ENCODE data around the gene ERCC5. TPM values are rescaled to one million over a fixed set of nuclear protein-coding genes. Genes with fewer than 3 reads are reported as not detected.

Gene ERCC5
- total RNA-seq, 1 donor from 2014 or later, result 43.8 TPM

DNA sequence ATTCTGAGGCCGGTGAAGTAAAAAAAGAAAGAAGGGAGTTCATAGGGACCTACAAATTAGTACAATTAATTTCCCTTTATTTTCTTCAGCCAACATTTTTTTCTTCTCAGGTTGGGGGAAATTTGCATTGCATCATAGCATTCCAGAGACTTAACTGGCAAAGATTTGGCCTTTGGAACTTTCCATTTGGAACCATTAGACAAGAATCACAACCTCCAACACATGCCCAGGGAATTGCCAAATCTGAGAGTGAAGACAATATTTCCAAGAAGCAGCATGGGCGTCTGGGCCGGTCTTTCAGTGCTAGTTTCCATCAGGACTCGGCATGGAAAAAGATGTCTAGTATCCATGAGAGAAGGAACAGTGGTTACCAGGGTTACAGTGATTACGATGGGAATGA, 6.4 kb upstream of the ERCC5 start:
- DNase-seq (ENCODE audit: low spot score), result no peak

DNA sequence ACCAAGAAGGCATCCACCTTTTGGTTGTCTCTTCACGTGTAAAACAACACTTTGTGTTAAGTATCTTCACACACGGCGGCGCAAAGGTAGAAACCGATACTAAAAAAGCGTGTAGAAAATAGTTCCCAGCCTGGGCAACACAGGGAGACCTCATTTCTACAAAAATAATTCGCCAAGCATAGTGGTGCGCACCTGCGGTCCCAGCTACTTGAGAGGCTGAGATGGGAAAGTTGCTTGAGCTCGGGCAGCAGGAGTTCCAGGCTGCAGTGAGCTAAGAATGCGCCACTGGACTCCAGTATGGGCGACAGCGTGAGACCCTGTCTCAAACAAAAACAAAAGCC, 573 bp upstream of the ERCC5 start:
- no peak for DNase-seq (ENCODE audit: low spot score)

DNA sequence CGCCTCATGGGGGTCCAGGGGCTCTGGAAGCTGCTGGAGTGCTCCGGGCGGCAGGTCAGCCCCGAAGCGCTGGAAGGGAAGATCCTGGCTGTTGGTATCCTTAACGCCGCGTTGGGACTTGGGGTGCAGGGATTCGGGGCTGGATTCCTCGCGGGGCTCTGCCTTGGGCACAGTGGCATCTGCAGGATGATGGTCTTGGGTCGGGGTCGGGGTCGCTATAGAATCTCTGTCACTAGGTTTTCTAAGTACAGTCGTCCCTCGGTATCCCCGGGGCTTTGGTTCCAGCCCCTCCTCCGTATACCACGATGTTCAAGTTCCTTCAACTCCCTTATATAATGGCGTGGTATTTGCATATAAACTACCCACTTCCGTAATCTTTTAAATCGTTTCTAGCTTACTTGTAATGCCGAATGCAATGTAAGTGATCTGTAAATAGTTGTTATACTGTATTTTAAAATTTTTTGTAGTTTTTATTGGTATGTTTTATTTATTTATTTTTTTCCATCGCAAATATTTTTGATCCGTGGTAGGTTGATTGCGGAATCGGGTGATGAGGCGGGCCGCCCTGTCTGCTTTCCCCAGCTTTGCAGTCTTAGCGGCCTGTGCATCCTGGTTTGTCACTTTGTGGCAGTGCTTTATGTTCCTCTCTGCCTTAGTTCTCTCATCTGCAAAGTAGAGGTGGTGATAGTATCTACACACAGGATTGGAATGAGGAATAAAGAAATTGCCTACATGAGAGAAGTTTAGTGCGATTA, 606 bp downstream of the ERCC5 start:
- DNase-seq (ENCODE audit: low spot score), result no peak

DNA sequence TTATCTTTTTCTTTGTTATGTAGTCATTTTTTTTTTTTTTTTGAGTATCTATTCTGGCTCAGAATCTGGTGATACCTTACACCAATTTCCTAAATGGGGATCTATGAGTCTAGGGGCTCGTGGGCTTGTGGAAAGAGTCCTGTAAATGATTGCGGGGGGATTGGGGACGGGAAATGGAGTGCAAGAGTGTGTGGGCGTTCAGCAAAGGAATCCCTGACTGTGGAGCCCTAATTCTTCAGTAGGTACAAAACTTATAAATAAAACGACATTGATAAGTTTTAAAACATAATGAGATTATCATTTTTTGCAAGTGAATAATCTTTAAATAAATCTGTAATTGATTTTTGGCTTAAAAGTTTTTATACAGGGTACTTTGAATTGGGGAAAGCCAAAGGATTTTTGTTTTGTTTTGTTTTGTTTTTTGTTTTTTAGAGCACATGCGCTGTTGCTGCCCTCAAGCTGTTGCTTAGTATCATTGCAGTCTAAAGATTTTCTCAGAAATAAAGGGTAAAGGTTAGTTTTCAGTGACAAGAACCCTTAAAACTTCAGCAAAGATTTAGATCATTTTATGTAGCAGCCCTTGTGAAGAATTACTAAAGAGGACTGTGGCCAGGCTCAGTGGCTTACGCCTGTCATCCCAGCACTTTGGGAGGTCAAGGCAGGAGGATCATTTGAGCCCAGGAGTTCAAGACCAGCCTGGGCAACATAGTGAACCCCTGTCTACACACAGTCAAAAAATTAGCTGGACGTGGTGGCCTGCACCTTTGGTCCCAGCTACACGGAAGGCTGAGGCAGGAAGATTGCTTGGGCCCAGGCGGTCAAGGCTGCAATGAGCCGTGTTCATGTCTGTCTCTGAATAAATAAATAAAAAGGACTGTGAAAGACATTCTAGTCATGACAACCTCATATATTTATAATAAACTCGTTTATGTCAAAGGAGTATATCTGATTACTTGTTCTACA, 1.7 kb downstream of the ERCC5 start:
- DNase-seq (ENCODE audit: low spot score), result no peak

DNA sequence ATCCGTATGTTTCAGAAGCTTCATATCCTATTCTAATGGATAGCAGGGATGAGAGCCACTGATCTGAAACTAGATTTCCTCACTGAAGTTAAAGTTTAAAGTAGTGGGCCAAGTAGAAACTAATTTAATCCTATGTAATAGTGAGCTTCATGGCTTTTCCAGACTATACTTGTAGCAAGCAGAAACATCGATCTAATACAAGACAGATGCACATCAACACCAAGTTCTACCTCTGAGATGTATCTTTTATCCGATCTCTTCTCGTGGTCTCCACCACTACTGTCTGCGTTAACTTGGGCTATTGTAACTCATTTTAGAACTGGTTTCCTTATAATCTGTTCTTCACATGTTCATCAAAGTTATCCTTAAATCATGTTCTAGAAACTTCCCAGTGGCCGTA, 3.1 kb downstream of the ERCC5 start:
- DNase-seq (ENCODE audit: low spot score), result no peak

DNA sequence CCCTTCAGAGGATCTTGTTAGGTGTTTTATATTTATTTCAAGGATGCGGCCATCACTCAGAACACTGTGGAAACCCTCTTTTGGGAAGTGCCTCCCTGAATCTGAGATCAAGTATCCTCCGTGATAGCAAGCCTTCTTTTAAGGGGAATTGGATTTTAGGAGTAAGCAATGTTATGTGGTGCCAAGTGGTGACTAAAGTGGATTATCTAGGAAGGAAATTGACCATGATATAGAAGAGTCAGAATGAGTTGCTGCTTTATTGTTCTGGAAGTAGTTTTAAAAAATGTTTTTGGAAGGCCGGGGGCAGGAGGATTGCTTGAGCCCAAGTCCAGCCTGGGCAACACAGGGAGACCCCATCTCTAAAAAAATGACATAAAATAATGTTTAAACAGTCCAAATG, 6.7 kb downstream of the ERCC5 start:
- no peak for DNase-seq (ENCODE audit: low spot score)

DNA sequence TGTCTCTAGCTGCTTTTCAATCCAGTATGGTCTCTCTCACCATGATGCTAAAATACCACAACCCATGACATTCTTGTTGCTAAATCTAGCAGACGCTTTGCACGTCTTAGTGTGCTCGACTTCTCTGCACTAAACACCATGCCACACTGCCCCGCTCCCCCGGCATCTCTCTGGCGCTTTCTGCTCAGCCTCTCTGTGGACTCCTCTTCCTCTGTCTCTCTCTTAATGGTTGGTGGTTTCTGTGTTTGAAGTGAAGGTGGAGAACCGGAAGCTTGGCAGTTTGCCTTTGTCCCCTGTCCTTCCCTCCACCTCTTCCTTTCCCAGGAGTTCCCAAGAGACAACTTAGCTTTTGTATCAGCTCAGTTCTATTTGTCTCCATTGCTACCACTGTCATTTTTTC, 8.8 kb downstream of the ERCC5 start:
- no peak for DNase-seq (ENCODE audit: low spot score)

DNA sequence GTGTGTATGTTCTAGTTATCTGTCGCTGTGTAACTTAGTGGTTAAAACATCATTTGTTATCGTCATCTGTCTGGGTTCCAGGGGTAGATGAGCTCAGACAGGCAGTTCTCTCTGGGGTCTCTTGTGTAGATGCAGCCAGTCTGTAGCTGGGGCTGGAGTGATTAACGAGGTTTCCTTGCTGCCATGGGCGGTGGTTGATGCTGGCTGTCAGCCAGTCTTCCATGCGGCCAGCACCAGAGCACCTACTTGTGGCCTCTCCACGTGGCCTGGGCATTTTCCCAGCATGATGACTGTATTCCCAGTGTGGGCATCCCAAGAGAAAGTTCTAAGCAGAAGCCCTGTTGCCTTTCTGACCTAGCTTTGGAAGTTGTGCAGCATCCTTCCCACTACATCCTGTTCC, 10.7 kb downstream of the ERCC5 start:
- no peak for DNase-seq (ENCODE audit: low spot score)

DNA sequence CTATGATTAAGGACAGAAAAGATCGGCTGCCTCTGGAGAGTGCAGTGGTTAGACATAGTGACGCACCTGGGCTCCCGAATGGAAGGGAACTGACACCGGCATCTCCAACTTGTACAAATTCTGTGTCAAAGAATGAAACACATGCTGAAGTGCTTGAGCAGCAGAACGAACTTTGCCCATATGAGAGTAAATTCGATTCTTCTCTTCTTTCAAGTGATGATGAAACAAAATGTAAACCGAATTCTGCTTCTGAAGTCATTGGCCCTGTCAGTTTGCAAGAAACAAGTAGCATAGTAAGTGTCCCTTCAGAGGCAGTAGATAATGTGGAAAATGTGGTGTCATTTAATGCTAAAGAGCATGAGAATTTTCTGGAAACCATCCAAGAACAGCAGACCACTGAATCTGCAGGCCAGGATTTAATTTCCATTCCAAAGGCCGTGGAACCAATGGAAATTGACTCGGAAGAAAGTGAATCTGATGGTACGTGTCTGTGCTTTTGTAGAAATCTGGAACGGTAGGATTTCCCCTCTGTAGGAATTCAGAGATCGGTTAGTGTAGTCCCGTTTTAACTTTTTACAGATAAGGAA, 16.9 kb downstream of the ERCC5 start:
- no peak for DNase-seq (ENCODE audit: low spot score)

DNA sequence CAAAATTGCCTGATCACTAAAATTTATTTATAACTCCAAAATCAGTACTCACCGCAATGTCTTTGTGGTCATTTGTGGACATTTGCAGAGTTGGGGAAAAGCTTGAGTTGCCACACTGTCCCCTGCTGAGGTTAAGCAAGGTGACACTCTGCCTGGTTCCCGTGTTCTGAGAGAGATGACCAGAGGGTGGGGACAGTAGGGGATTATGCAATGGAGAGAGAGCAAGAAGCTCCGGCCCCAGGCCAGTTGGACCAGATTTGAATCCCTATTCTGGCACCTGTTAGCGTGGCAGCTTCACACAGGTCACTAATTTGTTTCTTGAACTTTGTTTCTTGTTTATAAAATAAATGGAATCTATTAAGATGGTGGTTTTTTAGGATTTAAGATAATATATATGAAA, 17.8 kb downstream of the ERCC5 start:
- DNase-seq (ENCODE audit: low spot score), result no peak

DNA sequence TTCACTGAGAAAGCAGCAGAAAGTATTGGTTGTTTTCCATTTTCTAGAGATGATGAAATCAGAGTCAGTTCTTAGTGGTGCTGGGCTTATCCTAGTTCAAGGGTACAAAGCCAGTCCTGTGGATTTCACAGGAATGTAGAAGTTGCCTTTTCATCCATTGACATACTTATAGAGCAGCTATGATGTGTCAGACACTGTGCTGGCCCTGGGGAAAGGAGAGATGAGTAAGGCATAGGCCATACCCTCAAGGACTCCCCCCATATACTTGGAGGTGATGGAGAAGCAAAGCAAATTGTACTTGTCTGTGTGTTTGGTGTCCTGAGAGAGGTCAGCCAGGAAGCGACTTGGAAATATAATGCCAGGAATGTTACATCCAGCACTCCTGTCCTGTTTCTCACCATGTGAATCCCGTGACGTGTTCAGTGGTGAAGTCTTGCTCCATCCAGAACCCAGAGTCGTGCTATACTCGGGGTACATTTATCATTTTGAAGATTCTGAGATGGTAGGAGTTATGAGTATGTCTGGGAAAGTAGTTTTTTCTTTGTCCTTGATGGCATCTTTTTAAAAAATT, 22.6 kb downstream of the ERCC5 start:
- DNase-seq (ENCODE audit: low spot score), result no peak

DNA sequence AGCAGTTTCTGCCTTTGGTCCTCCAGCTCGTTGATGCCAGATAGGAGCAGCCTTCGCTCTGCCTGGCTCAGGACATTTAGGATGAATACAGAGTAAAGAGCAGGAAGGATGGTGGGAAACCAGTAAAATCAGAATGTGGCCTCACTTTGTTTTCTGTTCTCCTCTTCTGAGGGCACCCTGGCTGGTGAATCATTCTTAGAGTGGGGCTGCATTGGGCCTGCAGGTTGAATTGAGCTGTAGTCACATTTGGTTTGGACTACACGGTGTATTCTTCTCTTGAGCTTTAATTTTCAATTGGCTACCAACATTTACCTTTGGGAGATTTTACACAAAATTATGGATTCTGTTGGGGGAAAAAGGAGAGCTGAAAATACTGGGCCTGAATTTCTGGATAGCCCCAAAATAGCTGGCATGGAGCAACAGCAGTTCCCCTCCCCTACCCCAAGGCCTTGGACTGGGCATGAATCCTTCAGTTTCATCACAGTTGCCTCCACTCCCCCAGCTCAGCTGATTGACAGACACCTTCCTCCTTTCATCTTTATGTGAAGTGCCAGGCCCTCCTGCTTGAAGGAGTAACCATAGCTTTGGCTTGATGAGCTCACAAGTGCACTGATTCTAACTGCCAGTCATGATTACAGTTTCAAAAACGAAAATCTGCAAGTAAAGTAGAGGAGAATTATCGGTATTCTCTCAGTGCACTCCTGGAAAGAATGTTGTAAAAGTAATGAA, 24.3 kb downstream of the ERCC5 start:
- DNase-seq (ENCODE audit: low spot score), result no peak

DNA sequence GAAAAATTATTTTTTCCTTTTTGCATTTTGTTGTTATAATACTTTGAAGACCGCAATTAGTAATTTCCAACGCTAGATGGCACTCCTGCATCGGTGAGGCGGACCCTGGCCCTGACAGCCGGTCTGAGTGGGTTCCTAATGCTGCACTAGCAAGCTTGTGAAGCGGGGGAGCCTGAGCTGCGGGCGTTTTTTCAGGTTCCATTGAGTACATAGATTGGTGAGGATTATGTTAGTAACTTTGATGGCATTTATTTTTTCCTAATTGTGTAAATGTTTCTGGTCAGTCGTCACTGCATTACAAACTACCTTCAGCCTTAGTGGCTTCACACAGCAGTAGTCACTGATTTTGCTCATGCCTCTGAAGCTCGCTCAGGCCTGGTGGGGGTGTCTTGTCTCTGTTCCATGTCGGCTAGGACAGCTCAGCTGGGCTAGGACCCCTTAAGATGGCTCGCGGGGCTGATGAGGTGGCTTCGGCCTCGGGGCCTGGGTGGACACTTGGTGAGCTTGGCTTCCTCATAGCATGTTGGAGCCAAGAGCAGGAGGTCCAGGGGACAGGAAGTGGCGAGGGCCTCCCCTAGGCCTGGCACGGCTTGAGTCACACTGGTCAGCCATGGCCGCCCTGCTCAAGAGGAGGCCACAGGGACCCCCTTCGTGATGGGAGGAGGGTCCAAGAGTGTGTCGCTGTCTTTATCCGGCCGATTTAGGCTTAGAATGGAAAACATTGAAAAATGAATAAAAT, 25.0 kb downstream of the ERCC5 start:
- DNase-seq (ENCODE audit: low spot score), result no peak

DNA sequence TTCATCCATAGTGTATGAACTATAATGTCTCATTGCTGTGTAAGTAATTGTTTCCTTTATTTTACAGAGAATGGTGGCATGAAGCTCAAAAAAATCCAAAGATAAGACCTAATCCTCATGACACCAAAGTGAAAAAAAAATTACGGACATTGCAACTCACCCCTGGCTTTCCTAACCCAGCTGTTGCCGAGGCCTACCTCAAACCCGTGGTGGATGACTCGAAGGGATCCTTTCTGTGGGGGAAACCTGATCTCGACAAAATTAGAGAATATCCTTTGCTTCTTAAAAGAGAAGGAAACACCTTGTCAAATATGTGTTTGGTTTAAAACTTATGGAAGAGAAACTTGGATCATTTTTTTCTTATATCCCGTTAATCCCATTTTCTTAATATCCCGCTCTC, 26.3 kb downstream of the ERCC5 start:
- DNase-seq (ENCODE audit: low spot score), result no peak

DNA sequence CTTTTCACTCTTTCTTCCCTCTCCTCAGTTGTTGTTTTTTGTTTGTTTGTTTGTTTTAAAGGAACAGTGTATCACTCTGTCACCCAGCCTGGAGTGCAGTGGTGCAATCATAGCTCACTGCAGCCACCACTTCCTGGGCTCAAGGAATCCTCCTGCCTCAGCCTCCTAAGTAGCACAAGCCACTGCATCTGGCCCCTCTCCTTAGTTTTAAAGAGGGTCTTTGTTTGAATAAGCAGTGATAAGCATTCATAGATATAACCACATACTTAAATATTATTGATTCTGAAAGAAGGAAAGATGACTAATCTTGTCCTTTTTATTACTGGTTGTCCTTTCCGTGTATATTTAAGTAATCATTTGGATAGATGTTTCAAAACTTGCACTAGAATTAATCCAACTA, 26.7 kb downstream of the ERCC5 start:
- no peak for DNase-seq (ENCODE audit: low spot score)

DNA sequence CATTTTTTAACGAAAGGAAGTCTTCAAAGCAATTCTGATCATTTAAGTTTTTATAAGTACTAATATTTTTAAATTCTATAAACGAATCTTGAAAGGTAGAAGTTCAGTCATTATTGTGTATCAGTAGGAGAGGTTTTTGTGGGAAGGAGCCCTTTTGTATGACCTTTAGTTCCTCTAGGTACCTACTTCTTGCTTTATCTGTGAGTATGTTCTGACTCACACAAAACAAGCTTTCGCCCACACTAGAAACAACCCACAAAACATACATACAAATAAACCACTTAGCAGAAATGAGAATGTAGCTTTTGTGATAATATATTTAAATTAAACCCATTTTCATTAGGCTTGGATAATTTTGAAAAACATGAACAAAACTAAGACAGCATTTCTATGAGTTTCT, 27.8 kb downstream of the ERCC5 start:
- DNase-seq (ENCODE audit: low spot score), result no peak

DNA sequence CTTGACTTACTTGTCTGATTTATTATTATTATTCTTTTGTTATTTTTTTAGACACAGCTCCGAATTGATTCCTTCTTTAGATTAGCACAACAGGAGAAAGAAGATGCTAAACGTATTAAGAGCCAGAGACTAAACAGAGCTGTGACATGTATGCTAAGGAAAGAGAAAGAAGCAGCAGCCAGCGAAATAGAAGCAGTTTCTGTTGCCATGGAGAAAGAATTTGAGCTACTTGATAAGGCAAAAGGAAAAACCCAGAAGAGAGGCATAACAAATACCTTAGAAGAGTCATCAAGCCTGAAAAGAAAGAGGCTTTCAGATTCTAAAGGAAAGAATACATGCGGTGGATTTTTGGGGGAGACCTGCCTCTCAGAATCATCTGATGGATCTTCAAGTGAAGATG, 29.4 kb downstream of the ERCC5 start:
- DNase-seq (ENCODE audit: low spot score), result no peak

DNA sequence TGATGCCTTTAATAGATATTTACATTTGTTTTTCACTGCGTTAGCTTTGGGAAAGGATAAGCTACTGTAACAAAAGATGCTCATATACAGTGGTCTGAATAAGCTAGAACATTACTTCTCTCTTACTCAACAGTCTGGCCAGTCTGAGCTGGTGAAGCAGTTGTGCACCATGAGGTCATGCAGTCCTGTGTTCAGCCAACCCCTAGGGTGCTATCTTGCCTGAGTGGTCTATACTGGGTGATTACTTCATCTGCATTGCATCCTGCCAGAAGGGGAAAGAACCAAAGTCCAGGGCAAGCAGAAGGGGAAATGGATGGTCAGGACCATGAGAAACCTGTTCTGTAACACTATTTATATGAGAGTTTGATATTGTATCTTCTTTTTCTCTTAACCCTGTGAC, 31.5 kb downstream of the ERCC5 start:
- no peak for DNase-seq (ENCODE audit: low spot score)

DNA sequence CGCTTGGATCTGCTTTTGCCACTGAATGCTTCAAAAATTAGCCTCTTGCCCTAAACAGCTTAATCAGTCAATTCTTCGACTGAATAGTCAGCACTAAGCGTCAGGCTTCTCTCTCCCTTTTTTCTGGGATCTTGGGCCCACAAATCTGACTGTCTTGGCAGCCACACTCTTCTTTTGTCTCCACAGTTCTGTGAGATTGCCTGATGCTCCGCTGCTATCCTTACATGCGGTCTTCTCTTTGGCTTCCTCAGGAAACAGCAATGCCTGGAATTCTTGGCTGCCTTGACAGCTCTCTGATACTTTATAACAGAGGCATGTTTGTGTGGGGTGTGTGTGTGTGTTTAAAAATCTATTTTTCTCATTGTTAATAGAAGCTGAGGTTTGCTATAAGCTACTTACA, 32.6 kb downstream of the ERCC5 start:
- no peak for DNase-seq (ENCODE audit: low spot score)

DNA sequence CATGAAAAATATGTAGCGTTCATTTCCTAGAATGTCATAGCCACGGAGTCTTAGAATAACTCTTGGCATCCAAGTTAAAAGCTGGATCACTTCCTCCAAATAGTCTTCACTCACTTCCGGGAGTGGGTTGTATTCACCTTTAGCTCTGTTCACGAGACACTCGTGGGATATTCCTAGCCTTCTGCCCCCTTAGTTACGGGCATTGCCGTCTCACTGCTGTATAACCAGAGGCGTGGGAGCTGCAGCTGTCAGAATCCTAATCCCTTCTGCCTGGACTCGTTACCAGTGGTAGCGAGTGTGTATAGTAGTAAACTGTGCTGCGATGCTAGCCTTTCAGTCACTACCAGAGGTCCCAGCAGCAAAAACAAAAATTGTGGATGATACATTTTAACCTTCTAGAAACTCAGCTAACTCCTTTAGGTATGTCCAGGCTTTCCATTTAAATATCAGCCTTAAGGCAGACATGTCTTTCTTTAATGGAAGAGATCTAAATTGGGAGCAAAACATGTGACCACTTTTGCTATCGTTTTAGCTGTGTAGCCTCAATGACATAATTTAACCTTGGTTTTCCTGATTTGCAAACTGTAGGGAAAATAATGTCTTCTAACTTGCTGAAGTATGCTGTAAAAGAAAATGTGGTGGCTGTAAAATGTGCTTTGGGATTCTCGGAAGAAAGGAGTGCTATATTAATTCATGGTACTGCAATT, 34.1 kb downstream of the ERCC5 start:
- no peak for DNase-seq (ENCODE audit: low spot score)
